ENCODE data around the gene IQCC. TPM values are rescaled to one million over a fixed set of nuclear protein-coding genes. Genes with fewer than 3 reads are reported as not detected.

The IQCC gene
- total RNA-seq, 1 donor from 2014 or later: 2.6 TPM

DNA sequence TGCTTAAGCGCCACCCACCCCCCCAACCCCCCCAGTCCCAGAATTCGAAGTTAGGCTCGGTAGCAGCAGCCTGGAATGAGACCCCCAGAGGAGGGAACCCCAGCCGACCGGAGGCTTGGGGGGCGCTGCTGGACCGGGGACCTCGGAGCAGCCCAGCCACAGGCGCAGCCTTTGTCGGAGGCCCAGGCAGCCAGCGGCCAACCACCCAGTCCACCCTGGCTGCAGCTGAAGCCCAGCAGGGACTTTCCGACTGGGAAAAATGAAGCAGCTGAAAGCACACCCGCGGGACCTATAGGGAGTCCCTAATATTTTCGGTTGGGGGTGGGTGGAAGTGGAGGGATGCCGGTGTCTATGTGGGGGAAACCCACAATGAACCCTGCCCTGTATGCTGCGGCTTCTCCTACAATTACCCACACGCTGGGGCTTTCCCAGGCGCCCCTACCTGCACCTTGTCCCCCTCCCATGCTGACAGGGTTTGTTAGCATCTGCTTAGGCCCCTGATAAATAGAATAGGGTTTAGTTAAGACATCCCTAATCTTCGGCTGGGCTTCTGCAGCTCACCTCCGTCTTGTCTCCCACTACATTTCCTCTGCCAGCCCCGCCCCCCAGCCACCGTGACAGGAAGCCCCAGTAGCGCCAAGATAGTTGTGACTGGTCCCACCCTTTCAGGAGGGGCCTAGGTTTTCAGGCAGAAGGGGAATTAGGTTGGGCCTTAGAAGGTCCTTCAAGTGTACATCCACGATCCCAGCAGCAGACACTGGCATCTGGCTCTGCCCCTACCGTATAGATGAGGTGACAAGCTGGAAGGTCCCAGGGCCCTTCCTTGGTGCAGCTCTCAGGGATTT lies 4.2 kb upstream of the IQCC start:
- no peaks in the 10 kb centered on the region for H3K27me3 ChIP-seq (ENCODE audit: control insufficient read depth in 3 of 3, insufficient read depth in 3 of 3, low read length in 3 of 3)
- H3K9me3 ChIP-seq (ENCODE audit: control insufficient read depth in 3 of 3, low read length in 3 of 3): no peaks in the 10 kb centered on the region
- peak overlapping the region; percentile 99 for H3K27ac ChIP-seq (ENCODE audit: low read depth, low read length)
- peak overlapping the region; percentile 86 to 89 (median 89) for H3K4me3 ChIP-seq (ENCODE audit: low read length in 3 of 3)
- peak overlapping the region; percentile 83 to 95 (median 92) for H3K9ac ChIP-seq (ENCODE audit: low read depth in 1 of 3, low read length in 3 of 3)
- H3K4me1 ChIP-seq (ENCODE audit: control insufficient read depth in 3 of 3, insufficient read depth in 3 of 3, low read length in 3 of 3): peaks cover 63 to 72% (median 69%) of the 10 kb centered on the region in 3 donors
- peaks cover 15 to 30% (median 26%) of the 10 kb centered on the region in 3 donors for H3K36me3 ChIP-seq (ENCODE audit: control insufficient read depth in 3 of 3, insufficient read depth in 3 of 3, low read length in 3 of 3)

DNA sequence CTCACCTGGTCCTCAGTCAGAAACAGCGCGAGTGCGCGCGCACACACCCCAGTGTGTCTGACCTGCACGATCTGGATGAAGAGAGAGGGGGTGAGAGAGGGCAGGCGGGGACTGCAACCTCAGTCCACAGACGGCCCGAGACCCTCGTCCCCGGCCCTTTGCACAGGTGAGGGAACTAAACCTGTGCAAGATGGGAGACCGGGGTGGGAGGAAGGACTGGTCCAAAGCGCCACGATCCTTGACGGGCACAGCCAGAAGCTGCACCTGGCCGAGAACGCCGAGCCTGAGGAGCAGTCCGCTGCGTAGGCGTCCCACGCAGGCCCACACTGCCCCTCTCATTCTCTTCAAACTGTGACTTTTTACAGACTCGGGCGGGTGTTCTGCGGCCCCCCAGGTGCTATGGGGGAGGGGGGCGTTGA lies 519 bp upstream of the IQCC start:
- no peaks in the 10 kb centered on the region for H3K27me3 ChIP-seq (ENCODE audit: control insufficient read depth in 3 of 3, insufficient read depth in 3 of 3, low read length in 3 of 3)
- H3K9ac ChIP-seq (ENCODE audit: low read depth in 1 of 3, low read length in 3 of 3): peak overlapping the region in 2 of 3 donors; percentile 83 to 94
- H3K4me3 ChIP-seq (ENCODE audit: low read length in 3 of 3): peak overlapping the region; percentile 85 to 93 (median 86)
- H3K36me3 ChIP-seq (ENCODE audit: control insufficient read depth in 3 of 3, insufficient read depth in 3 of 3, low read length in 3 of 3): peaks cover 0 to 24% (median 12%) of the 10 kb centered on the region in 3 donors
- peaks cover 46 to 51% (median 49%) of the 10 kb centered on the region in 3 donors for H3K4me1 ChIP-seq (ENCODE audit: control insufficient read depth in 3 of 3, insufficient read depth in 3 of 3, low read length in 3 of 3)
- H3K9me3 ChIP-seq (ENCODE audit: control insufficient read depth in 3 of 3, low read length in 3 of 3): no peaks in the 10 kb centered on the region
- H3K27ac ChIP-seq (ENCODE audit: low read depth, low read length): peak overlapping the region; percentile 56

GRCh38 chr1:32208469-32208868 lies 3.0 kb downstream of the IQCC start:
- no peak overlapping the region for H3K9ac ChIP-seq (ENCODE audit: low read depth in 1 of 3, low read length in 3 of 3)
- H3K9me3 ChIP-seq (ENCODE audit: control insufficient read depth in 3 of 3, low read length in 3 of 3): no peaks in the 10 kb centered on the region
- H3K4me1 ChIP-seq (ENCODE audit: control insufficient read depth in 3 of 3, insufficient read depth in 3 of 3, low read length in 3 of 3): peaks cover 25 to 30% (median 29%) of the 10 kb centered on the region in 3 donors
- peaks cover 0 to 18% (median 12%) of the 10 kb centered on the region in 3 donors for H3K36me3 ChIP-seq (ENCODE audit: control insufficient read depth in 3 of 3, insufficient read depth in 3 of 3, low read length in 3 of 3)
- no peaks in the 10 kb centered on the region for H3K27me3 ChIP-seq (ENCODE audit: control insufficient read depth in 3 of 3, insufficient read depth in 3 of 3, low read length in 3 of 3)
- peak overlapping the region; percentile 12 for H3K27ac ChIP-seq (ENCODE audit: low read depth, low read length)
- no peak overlapping the region for H3K4me3 ChIP-seq (ENCODE audit: low read length in 3 of 3)

DNA sequence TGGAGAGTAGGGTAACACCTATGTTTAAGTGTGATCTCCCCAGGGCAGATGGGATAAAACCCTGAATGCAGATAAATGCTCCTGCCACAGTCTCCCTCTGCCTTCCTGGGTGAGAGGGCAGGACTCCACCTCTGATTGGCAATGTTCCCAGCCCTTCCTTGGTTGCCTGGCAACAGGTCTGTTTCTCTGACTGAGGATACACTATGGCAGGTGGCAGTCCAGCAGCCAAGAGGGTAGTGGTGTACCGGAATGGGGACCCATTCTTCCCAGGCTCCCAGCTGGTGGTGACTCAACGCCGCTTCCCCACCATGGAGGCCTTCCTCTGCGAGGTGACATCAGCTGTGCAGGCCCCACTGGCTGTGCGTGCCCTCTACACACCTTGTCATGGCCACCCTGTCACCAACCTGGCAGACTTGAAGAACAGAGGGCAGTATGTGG lies 3.4 kb downstream of the IQCC start, which contains the start of gene DCDC2B:
Gene DCDC2B (plus strand): TSS at position 199 of the 438 bp plus-strand sequence. CDS start 5 bp downstream, at position 204.
- Histone ChIP-seq H3K27me3 (ENCODE audit: control insufficient read depth in 3 of 3, insufficient read depth in 3 of 3, low read length in 3 of 3) (no peaks in the 10 kb centered on the region), H3K9ac (ENCODE audit: low read depth in 1 of 3, low read length in 3 of 3) (peak within 1 kb of the TSS in 1 of 3 donors; percentile 16), H3K4me1 (ENCODE audit: control insufficient read depth in 3 of 3, insufficient read depth in 3 of 3, low read length in 3 of 3) (peaks cover 25 to 30% (median 29%) of the 10 kb centered on the region in 3 donors), H3K4me3 (ENCODE audit: low read length in 3 of 3) (no peak within 1 kb of the TSS), H3K36me3 (ENCODE audit: control insufficient read depth in 3 of 3, insufficient read depth in 3 of 3, low read length in 3 of 3) (peaks cover 0 to 14% (median 8%) of the 10 kb centered on the region in 3 donors), H3K9me3 (ENCODE audit: control insufficient read depth in 3 of 3, low read length in 3 of 3) (no peaks in the 10 kb centered on the region), H3K27ac (ENCODE audit: low read depth, low read length) (peak within 1 kb of the TSS; percentile 12)

DNA sequence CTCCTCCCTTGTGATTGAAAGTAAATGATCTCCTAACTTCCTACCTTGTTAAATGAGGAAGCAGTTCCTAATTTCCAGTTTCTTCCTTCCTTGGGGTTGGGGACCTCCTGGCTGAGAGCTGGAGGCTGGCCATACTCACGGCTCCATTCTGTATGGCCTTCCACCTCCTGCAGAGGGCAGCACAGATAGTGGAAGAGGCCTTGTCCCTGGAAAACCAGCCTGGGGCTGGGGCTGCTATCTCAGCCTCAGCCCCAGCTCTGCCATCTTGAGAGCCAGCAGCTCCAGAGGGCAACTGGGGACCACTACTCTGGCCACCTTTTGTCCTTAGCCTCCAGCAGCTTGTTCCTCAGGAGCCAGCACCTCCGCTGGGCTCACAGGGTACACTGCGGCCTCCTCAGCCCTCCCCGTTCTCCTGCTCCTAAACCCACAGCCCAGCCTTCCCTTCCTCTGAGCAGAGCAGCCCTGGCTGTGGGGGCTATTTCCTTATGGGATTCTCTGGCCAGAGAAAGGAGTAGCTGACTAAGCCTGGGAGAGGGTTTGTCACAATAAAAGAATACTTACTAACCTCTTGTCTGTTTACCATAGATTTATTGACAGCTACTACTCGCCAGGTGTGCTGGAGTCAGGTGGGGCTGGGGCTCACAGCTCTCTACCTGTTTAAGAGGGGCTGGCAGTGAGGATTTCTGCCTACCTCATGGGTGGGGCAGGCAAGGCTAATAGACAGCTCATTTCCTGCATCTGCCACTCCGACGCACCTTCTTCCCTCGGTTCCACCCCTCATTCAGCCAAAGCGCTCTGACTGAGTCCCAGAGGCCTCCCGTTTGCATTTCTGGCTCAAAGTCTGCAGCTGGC lies 10.4 kb downstream of the IQCC start:
- no peaks in the 10 kb centered on the region for H3K27me3 ChIP-seq (ENCODE audit: control insufficient read depth in 3 of 3, insufficient read depth in 3 of 3, low read length in 3 of 3)
- peaks cover 29 to 35% (median 32%) of the 10 kb centered on the region in 3 donors for H3K36me3 ChIP-seq (ENCODE audit: control insufficient read depth in 3 of 3, insufficient read depth in 3 of 3, low read length in 3 of 3)
- H3K9me3 ChIP-seq (ENCODE audit: control insufficient read depth in 3 of 3, low read length in 3 of 3): no peaks in the 10 kb centered on the region
- H3K9ac ChIP-seq (ENCODE audit: low read depth in 1 of 3, low read length in 3 of 3): peak overlapping the region in 1 of 3 donors; percentile 40
- H3K4me3 ChIP-seq (ENCODE audit: low read length in 3 of 3): no peak overlapping the region
- peaks cover 3 to 8% (median 7%) of the 10 kb centered on the region in 3 donors for H3K4me1 ChIP-seq (ENCODE audit: control insufficient read depth in 3 of 3, insufficient read depth in 3 of 3, low read length in 3 of 3)
- H3K27ac ChIP-seq (ENCODE audit: low read depth, low read length): no peak overlapping the region

GRCh38 chr1:32216566-32216965 lies 11.1 kb downstream of the IQCC start:
- Histone ChIP-seq H3K4me1 (ENCODE audit: control insufficient read depth in 3 of 3, insufficient read depth in 3 of 3, low read length in 3 of 3) (peaks cover 10 to 15% (median 15%) of the 10 kb centered on the region in 3 donors), H3K27me3 (ENCODE audit: control insufficient read depth in 3 of 3, insufficient read depth in 3 of 3, low read length in 3 of 3) (no peaks in the 10 kb centered on the region), H3K27ac (ENCODE audit: low read depth, low read length) (no peak overlapping the region), H3K4me3 (ENCODE audit: low read length in 3 of 3) (no peak overlapping the region), H3K36me3 (ENCODE audit: control insufficient read depth in 3 of 3, insufficient read depth in 3 of 3, low read length in 3 of 3) (peaks cover 29 to 35% (median 32%) of the 10 kb centered on the region in 3 donors), H3K9ac (ENCODE audit: low read depth in 1 of 3, low read length in 3 of 3) (peak overlapping the region in 1 of 3 donors; percentile 40), H3K9me3 (ENCODE audit: control insufficient read depth in 3 of 3, low read length in 3 of 3) (no peaks in the 10 kb centered on the region)

DNA sequence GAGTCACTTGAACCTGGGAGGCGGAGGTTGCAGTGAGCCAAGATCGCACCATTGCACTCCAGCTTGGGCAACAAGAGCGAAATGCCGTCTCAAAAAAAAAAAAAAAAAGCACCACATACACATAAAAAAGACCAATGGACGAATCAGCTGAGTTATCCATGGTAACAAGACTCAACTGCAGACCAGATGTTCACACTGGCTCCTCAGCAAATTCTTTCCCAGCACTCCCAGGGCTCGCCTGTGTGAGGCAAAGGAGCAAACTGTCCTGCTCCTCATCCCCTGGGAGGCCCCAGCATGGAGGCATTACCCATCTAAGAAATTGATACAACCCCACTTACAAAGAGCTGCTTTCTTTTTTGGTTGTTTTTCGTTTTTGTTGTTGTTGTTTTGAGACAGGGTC lies 13.6 kb downstream of the IQCC start:
- peaks cover 34 to 39% (median 37%) of the 10 kb centered on the region in 3 donors for H3K36me3 ChIP-seq (ENCODE audit: control insufficient read depth in 3 of 3, insufficient read depth in 3 of 3, low read length in 3 of 3)
- no peak overlapping the region for H3K9ac ChIP-seq (ENCODE audit: low read depth in 1 of 3, low read length in 3 of 3)
- no peak overlapping the region for H3K27ac ChIP-seq (ENCODE audit: low read depth, low read length)
- no peaks in the 10 kb centered on the region for H3K27me3 ChIP-seq (ENCODE audit: control insufficient read depth in 3 of 3, insufficient read depth in 3 of 3, low read length in 3 of 3)
- no peaks in the 10 kb centered on the region for H3K9me3 ChIP-seq (ENCODE audit: control insufficient read depth in 3 of 3, low read length in 3 of 3)
- H3K4me3 ChIP-seq (ENCODE audit: low read length in 3 of 3): no peak overlapping the region
- peaks cover 24 to 31% (median 28%) of the 10 kb centered on the region in 3 donors for H3K4me1 ChIP-seq (ENCODE audit: control insufficient read depth in 3 of 3, insufficient read depth in 3 of 3, low read length in 3 of 3)

DNA sequence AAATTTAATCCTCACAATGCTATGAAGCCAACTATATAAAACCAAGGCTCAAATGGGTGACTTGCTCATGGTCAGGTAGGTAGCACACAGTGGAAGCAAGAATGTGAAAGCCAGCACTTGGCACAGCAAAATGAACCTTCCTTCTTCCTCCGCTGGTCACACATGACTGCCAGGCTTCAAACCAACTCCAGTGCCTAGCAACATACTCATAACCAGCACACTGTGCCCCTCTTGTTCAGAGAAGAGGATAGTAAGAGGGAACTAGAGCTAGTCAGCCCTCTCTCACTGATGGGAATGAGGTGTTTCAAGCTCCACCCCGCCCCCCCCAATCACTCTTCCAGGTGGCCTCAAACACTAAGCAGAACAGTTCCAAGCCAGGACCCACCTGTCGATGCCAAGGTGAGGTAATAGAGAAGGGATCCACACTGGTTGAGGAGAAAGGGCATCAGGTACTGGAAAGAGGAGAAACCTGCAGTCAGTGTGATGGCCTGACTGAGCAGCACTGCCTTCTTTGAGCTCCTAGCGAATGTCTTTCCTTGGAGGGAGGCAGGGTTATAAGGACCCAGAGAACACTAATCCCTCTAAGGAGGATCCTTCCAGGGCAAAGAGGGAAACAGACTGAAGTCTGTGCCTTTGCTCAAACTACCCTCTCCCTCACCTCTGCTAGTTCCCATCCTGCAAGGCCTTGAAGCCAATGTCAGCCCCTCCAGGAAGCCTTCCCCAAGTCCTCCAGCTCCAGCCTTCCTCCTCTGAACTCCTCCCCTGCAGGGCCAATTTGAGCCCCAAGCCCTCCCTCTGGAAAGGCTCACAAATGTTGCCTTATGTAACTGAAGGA lies 15.5 kb downstream of the IQCC start:
- H3K9ac ChIP-seq (ENCODE audit: low read depth in 1 of 3, low read length in 3 of 3): peak overlapping the region; percentile 96 to 99 (median 98)
- H3K36me3 ChIP-seq (ENCODE audit: control insufficient read depth in 3 of 3, insufficient read depth in 3 of 3, low read length in 3 of 3): peaks cover 34 to 37% (median 35%) of the 10 kb centered on the region in 3 donors
- H3K4me3 ChIP-seq (ENCODE audit: low read length in 3 of 3): peak overlapping the region; percentile 94 to 99 (median 97)
- no peaks in the 10 kb centered on the region for H3K9me3 ChIP-seq (ENCODE audit: control insufficient read depth in 3 of 3, low read length in 3 of 3)
- H3K4me1 ChIP-seq (ENCODE audit: control insufficient read depth in 3 of 3, insufficient read depth in 3 of 3, low read length in 3 of 3): peaks cover 27 to 30% (median 28%) of the 10 kb centered on the region in 3 donors
- H3K27me3 ChIP-seq (ENCODE audit: control insufficient read depth in 3 of 3, insufficient read depth in 3 of 3, low read length in 3 of 3): no peaks in the 10 kb centered on the region
- no peak overlapping the region for H3K27ac ChIP-seq (ENCODE audit: low read depth, low read length)

DNA sequence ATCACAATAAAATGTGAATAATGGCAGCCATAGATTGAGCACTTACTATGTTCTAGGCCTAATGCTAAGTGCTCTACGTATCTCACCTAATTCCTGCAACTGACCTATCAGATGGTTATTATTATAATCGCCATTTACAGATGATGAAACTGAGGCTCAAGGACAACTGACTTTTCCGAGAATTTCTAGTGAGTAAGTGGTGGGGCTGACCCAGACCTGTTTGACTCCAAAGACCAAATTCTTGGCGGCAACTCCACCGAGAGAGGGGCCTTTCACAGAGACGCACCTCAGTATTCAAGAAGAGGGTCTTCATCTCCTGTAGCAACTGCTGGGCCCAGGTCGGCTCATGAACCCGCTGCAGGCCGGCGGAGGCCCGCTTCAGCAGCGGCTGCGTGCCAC lies 16.1 kb downstream of the IQCC start:
- Histone ChIP-seq H3K27me3 (ENCODE audit: control insufficient read depth in 3 of 3, insufficient read depth in 3 of 3, low read length in 3 of 3) (no peaks in the 10 kb centered on the region), H3K9me3 (ENCODE audit: control insufficient read depth in 3 of 3, low read length in 3 of 3) (no peaks in the 10 kb centered on the region), H3K27ac (ENCODE audit: low read depth, low read length) (peak overlapping the region; percentile 97), H3K4me1 (ENCODE audit: control insufficient read depth in 3 of 3, insufficient read depth in 3 of 3, low read length in 3 of 3) (peaks cover 26 to 30% (median 27%) of the 10 kb centered on the region in 3 donors), H3K36me3 (ENCODE audit: control insufficient read depth in 3 of 3, insufficient read depth in 3 of 3, low read length in 3 of 3) (peaks cover 33 to 35% (median 33%) of the 10 kb centered on the region in 3 donors), H3K9ac (ENCODE audit: low read depth in 1 of 3, low read length in 3 of 3) (peak overlapping the region; percentile 96 to 99 (median 98)), H3K4me3 (ENCODE audit: low read length in 3 of 3) (peak overlapping the region; percentile 94 to 99 (median 97))

Data from skeletal muscle tissue (tissue), 4 donors.